Cerebellar nuclear complex (tissue), 1 donor: Measurements from ENCODE around the gene VWA2.

Experiments
- DNase-seq, 2 experiments: peaks; one replicate each; lab custom pipeline; 2025; lab: John Stamatoyannopoulos, UW

Gene VWA2

GRCh38 chr10:114294549-114294948 is 55.5 kb downstream of the VWA2 start:
- DNase-seq, result no peak

GRCh38 chr10:114295393-114295792 is 56.3 kb downstream of the VWA2 start:
- DNase-seq, result no peak

DNA sequence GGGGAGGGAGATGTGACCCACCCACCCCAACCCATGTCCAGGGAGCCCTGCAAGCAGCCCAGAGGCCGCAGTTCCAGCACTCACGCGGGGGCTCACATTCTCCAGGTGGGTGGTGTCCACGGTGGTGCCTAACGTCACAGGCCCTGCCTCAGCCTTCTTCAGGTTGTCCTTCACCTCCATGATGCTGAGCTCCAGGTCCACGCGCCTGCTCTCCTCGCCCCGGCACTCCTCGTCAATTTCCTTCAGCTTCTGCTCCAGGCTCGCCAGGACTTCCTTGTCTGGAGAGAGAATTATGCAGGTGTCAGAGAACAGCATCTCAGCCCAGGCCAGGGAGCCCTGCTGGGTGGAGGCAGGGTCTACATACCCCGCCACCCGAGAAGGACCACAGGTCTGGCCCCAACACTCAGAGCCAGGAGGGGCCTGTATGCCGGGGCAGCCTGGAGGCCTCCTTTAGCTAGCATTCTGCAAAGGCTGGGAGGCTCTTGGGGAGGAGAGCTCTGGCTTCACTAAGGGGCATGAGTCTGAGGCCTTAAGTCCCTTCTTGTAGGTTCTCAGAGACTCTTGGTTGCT is 58.2 kb downstream of the VWA2 start:
- no peak for DNase-seq

DNA sequence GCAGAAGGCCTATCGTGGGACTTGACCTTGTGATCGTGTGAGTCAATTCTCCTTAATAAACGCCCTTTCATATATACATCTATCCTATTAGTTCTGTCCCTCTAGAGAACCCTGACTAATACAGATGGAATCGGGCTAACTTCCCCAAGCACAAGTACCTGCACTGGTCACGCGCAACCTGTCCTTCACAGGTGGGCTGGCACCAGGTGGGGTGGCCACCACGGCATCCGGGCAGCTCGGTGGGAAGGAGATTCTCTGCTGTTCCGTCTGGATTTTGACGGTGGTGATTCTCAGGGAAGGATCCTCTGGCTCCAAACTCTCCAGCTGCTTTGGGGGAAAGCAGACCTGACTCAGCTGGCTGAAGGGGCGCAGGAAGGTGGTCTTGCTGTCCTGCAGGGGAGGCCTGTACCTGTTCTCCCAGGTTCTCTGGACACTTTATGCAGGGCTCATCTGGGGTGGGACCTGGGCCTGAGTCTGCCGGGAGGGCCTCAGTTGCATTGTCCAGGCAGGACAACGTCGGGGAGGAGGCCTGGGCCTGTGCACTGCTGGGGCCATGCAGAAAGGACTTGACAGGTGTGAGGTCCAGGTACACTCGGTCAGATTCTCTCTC is 61.1 kb downstream of the VWA2 start:
- DNase-seq, result no peak

GRCh38 chr10:114301177-114301576 is 62.1 kb downstream of the VWA2 start:
- no peak for DNase-seq

GRCh38 chr10:114301951-114302710 is 63.1 kb downstream of the VWA2 start:
- no peak for DNase-seq

DNA sequence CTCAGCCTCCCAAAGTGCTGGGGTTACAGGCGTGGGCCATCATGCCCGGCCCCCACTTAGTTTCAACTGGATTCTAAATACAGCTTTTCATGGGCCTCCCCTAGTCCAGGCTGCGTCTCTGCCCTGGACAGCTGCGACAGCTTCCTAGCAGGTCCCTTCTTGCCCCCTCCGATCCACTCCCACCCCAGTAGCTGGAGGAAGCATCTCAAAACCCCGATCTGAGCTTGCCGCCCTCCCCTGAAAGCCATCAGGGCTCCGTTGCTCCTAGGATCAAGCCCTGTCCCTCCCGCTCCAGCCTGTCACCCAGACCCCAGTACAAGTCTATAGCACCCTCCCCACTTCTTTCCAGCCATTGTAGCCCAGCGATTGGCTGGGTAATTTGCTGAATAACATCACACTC is 64.5 kb downstream of the VWA2 start:
- DNase-seq, result no peak

DNA sequence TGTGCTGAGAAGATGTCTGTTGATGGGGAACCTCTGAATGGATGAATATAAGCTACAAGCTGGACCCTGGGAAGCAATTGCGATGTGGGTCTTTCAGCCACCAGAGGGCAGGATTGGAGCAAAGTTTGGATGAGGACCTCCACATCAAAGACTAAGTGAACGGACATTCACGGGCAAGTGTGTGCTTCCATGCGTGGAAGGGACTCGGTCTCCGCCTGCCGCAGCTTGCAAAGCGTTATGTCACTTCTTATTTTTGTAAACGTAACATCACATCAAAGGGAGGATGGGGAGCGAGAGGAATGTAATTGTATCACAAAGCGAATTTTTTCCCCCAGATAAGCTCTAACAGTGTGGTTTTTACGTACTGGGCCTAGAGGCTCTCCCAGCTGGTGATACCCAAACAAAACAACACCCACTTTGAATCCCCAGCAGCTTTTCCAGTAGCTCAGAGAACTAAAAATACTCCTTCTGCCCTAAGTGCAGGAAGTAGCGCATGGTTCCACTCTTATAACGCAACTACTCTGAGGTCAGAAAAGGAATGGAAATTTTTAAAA is 65.0 kb downstream of the VWA2 start:
- DNase-seq, result peak in 1 of 2 experiments; percentile 69

DNA sequence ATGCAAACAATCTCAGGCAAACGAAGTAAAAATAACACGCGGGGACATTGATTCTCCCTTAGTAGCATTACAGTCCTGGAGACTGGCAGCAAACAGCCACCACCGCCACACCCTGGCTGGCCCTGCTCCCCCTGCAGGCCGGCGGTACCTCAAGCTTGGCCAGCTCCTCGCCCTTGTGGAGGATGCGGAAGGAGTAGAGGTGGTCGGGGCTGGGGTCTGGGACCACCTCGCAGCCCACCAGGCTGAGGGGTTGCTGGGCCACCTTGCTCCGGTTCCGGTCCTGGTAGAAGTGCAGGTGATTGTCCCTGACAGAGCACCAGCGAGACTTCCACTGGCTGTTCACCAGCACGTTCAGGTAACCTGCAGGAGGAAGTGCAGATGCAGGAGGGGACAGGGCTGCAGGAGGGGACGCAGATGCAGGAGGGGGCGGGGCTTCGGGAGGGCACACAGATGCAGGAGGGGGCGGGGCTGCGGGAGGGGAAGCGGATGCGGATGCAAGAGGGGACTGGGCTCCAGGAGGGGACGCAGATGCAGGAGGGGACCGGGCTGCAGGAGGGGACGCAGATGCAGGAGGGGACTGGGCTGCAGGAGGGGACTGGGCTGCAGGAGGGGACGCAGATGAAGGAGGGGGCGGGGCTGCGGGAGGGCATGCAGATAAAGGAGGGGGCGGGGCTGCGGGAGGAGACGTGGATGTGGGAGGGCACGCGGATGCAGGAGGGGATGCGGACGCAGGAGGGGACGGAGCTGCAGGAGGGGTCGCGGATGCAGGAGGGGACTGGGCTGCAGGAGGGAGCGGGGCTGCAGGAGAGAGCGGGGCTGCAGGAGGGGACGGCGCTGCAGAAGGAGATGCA is 65.7 kb downstream of the VWA2 start:
- DNase-seq, result no peak

GRCh38 chr10:114305521-114305925 is 66.5 kb downstream of the VWA2 start:
- DNase-seq, result no peak

GRCh38 chr10:114306116-114306973 is 67.3 kb downstream of the VWA2 start:
- DNase-seq, result no peak

DNA sequence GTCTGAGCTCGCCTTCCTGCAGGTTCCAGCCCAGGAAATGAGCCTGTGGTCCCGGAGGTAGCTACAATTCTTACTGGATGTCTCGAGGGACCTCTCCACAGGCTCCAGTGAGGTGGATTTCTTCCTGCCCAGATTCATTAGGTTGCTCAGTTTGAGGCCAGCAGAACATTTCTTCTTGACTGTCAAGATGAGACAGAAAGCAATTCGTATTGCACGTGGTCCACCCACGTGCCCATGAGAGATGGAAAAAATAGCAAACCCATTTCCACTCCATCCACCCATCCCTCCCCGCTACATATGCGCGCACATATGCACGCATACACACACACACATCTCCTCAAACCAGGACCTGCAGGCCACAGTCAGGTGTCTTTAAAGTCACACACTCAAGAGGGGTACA is 68.7 kb downstream of the VWA2 start:
- no peak for DNase-seq

GRCh38 chr10:114308531-114309363 is 69.7 kb downstream of the VWA2 start:
- DNase-seq, result no peak

- DNase-seq, result no peak
Observed at GRCh38 chr10:114309364-114309651, 70.3 kb downstream of the VWA2 start.

DNA sequence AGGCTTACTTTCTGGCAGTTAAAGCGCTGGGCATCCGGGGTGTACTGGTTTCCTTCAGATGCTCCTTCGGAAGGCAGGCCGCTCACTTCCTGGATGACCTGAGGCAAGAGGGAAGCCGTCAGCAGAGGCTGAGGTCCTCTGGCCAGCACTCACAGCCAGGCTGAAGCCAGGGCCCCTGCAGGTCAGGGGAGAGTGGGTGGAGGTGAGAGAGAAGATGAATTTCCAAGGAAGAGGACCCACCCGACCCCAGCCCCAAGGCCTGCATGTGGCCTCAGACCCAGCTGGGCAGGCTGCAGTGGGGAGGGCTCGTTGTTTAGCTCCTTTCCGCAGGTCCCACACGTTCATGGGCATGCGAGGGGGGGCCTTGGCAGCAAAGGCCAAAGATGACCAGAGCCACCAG is 71.3 kb downstream of the VWA2 start:
- DNase-seq, result no peak

GRCh38 chr10:114311023-114311422 is 72.0 kb downstream of the VWA2 start:
- DNase-seq, result no peak

- no peak for DNase-seq
Observed at GRCh38 chr10:114311496-114312209, 72.6 kb downstream of the VWA2 start.

GRCh38 chr10:114313139-114313538 is 74.1 kb downstream of the VWA2 start:
- no peak for DNase-seq

GRCh38 chr10:114313866-114314265 is 74.8 kb downstream of the VWA2 start:
- no peak for DNase-seq
